ENCODE results near the gene TIMP3. TPM values are rescaled to one million over a fixed set of nuclear protein-coding genes. Genes with fewer than 3 reads are reported as not detected.

Gene TIMP3
- total RNA-seq, 1 donor from 2014 or later: 297 TPM

GRCh38 chr22:32806296-32806695 is 4.8 kb downstream of the TIMP3 start:
- no peak for DNase-seq (ENCODE audit: low spot score)

DNA sequence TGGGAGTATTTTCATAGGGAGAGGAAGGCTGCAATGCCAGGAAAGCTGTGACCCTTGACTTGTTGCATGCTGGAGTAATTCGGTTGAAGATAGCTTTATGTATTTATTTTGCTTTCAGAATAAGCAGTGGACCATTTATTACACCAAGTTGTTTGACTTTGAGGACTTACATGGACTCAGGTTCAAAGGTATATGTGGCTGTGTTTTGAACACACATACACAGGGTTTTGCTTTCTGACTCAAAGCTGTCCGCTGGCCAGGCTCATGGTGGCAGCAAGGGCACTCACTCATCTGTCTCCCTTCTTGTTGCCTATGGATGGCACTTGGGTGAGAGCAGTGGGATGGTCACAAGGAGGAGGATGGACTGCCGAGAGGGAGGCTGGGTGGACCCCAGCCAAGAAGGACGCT is 6.5 kb downstream of the TIMP3 start:
- DNase-seq (ENCODE audit: low spot score): no peak

DNA sequence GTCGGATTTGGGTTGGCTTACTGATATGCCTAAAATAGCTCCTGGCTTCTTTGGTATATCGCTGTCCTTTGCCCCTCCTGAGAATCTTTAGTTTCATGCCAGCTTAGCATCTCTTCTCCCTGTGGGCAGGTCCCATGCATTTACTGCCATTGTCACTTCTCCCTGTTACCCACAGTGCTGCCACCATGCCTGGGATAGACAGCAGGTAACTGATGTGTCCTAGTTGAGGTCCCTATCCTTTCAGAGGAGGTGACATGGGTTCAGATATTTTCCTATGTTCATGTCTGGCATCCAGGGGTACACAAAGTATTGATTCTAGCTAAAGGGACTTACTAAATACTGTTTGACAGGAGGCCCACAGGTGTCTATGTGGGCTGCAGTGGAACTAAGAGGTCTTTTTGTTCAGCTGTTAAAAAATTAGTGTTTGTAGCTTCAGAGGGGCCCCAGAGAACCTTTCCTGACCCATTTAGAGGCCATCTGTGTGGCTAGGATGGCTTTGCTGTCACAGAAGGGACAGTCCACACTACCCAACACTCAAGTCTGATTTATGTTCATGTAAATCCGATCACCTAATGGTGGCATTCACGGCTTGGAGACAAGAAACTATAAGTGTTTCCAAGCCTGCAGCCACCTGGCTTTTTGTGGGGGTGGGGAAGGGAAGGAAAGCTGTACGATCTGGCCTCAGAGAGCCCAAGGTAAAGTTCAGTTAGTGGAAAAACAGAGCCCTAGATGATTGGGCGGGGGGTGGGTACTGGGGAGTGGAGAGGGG is 8.5 kb downstream of the TIMP3 start:
- no peak for DNase-seq (ENCODE audit: low spot score)

GRCh38 chr22:32810555-32811133 is 9.1 kb downstream of the TIMP3 start:
- DNase-seq (ENCODE audit: low spot score): no peak

DNA sequence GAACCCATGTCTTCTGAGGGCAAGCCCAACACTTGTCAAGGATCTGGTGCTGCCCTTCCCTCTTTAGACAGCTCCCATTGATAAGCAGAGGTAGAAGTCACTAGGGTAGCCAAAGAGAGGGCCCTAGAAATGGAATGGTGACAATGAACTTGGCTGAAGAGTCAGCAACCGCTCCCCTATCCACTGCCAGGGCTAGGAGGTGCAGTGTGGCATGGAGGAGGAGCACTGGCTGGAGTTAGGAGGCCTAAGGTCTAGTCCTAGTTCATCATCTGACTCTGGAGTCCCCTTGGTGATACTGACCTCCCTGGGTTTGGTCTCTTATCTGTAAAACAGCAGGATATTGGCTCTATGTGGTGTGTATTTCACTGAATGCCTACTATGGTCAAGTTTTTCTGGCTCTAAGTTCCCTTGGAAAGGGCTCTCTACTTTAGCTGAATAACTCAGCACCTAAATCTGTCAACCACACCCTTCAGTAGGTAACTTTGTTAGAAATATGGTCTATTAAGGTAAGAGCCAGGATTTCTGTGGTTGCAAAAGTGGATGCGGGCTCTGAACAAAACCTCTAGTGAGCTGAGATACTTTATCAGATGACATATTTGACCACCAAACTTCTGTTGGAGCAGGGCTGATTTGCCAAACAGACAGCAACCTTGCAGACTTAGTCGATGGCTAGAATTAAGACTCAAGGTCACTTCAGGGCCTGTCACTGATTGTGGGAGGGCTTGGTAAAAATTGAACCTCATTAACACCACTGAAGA is 10.5 kb downstream of the TIMP3 start:
- DNase-seq (ENCODE audit: low spot score): no peak

DNA sequence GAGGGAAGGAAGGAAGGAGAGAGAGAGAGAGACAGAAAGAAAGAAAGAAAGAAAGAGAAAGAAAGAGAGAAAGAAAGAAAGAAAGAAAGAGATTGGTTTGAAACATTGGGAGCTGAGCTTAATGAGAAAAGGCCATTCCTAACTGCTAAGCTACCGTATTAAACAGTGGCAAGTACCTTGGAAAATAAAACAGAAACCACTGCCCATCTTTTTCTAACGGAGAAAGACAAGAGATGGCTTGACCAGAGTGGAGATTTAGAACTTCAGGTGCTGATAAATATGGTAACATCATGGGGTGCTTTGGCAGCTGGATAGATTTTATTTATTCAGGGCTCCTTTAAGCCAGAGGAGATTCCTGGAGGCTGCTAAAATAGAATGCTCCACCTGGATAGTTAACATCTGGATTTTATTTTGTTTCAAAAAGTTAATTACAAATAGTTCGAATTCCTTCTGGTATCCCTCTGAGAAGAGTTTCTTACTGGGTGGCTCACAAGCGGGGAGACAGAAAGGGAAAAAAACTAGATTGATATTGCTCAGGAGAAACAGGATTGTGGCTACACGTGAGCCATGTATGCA is 12.9 kb downstream of the TIMP3 start:
- DNase-seq (ENCODE audit: low spot score): no peak

GRCh38 chr22:32815059-32815458 is 13.6 kb downstream of the TIMP3 start:
- DNase-seq (ENCODE audit: low spot score): no peak

- no peak for DNase-seq (ENCODE audit: low spot score)
Measured at GRCh38 chr22:32815943-32816342, 14.4 kb downstream of the TIMP3 start.

- DNase-seq (ENCODE audit: low spot score): no peak
Measured at GRCh38 chr22:32817137-32817730, 15.7 kb downstream of the TIMP3 start.

DNA sequence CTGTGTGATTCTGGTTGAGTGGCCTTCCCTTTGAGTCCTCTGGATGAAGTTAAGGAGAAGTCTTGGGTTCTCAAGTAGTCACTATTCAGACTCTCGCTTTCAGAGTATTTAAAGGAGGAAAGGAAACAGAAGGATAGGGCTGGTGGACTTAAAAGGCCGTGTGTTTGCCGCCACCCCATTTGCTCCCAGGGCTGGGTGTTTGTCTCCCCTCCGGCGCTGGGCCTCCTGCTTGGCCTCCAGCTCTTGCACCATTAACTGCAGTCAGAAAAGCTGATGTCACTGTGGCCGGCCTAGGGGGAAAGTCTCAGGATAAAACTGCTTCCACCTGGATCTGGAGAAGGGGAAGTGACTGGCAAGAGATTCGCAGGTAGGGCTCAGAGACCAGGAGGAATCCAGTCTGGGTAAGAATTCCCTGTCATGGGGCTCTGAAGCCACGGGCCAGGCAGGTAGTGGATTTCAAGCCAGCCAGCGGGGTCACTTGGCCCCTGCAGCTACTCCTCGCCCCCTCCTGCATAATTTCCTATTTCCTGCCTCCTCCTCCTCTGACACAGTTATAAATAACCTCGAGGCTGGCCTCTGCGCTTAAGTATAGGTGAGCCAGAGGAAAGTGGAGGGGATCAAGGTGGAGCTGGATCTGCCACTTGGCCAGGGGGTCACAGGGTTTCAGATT is 17.1 kb downstream of the TIMP3 start:
- no peak for DNase-seq (ENCODE audit: low spot score)

DNA sequence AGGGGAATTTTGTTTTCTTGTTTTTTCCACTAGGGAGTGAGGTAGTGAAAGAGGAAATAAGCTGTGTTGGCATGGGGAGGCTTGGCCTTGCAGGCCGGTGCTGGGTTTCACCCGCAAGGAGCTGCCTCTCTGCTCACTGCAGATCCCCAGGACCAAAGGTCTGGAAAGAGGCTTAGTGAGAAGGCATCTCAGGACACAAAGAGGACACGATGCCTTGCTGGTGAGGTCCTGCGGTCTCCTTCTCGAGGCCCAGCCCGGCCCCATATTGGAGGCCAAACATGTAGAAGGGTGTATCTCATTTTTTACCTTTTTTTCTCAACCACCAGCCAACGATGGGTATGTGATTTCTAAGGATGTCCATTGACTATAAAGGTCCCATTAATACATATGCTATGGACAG is 17.6 kb downstream of the TIMP3 start:
- no peak for DNase-seq (ENCODE audit: low spot score)

DNA sequence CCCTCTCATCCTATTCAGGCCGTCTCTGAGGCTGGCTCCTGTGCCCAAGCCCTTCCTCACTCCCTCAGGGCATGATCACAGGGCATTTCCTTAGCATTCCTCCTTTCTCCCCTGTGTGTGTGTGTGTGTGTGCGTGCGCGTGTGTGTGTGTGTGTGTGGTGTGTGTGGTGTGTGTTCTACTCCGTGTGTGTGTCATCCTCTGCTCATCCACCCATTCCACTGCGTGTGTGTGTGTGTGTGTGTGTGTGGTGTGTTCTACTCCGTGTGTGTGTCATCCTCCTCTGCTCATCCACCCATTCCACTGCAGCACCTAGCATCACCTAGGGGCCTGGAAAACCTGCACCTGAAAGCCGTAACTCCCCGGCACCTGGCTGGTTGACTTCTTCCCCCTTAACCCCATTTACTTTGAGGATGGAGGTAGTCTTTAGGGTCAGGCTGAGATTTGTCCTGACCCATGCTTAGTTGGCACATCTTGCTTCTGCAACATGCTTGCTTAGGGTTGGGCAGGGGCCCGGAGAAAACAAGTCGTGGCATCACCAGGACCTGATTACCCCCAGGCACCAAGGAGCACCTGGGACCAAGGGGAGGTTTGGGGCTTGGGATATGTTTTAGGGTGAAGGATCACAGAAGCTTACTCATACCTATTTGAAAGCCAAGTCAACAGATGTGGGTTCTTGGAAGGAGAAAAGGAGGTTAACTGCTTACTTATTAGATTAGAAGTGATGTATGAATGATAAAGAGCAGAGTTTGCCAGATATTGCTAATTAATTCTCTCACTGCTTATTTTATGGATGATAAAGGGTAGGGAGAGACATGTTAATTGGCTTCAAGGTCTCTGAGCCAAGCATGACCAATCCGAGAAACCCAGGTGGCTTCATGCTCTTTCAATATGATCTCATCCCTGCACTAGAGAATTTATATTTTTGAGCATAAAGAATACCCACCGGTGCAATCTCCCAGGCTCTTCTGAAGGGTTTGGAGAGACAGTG is 18.9 kb downstream of the TIMP3 start:
- DNase-seq (ENCODE audit: low spot score): no peak

DNA sequence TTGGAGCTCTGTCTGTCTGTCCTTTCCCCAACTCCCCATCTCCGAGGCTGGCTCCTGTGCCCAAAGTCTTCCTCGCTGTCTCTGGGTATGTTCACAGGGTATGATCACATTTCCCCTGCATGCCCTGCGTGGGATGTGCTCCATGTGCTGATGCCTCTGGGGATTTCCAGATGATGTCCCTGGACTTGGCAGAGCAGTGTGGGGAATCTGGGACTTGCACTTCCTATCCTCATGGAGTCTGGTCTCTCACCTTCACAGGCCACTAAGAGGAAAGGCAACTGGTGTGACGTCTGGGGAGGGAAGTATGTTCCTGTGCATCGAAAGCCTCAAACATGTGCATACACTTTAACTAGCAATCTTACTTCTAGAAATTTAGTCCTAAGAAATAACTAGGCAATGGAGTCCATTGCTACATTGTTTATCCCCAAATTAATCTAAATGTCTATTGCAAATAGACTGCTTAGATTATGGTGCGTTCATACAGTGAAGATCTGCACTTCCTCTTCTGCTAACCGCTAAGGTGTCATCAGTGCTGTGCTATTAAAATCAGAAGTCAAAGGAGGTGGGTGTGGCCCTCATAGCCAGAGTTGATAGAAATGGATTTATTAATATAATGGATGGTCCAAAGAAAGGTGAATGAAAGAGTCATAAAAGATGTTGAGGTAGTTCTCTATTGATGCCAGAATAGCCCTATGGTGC is 20.8 kb downstream of the TIMP3 start:
- DNase-seq (ENCODE audit: low spot score): no peak

DNA sequence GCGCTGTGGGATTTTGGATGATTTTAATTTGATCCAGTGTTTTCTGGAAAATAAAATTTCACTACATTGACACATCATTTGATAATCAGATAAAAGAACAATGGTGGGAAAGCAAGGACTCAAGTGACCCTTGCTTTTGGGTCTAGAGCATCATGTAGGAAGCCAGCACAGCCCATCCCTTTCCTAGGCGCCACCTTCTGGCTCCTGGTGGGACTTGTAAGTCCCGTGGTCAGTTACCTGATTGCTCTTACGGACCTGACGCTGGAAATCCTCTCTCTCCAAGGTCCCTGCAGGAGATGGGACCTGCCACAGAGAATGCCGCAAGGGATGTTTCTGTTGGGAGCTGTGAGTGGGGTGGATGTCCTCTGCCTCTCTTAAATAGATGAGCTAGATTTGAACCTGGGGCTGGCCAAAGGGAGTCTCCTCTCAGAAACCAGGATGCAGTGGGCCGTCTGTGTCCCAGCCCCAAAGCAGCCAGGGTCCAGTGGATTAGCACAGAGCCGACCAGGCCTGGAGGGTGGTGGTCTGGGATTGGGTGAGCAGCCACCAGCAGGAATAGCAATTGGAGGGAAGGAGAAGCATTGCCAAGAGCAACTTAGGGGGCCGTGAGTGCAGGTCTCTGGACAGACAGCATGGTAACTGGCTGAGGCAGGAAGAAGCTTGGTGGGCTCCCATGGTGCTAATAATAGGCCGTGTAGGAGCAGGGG is 21.7 kb downstream of the TIMP3 start:
- no peak for DNase-seq (ENCODE audit: low spot score)

DNA sequence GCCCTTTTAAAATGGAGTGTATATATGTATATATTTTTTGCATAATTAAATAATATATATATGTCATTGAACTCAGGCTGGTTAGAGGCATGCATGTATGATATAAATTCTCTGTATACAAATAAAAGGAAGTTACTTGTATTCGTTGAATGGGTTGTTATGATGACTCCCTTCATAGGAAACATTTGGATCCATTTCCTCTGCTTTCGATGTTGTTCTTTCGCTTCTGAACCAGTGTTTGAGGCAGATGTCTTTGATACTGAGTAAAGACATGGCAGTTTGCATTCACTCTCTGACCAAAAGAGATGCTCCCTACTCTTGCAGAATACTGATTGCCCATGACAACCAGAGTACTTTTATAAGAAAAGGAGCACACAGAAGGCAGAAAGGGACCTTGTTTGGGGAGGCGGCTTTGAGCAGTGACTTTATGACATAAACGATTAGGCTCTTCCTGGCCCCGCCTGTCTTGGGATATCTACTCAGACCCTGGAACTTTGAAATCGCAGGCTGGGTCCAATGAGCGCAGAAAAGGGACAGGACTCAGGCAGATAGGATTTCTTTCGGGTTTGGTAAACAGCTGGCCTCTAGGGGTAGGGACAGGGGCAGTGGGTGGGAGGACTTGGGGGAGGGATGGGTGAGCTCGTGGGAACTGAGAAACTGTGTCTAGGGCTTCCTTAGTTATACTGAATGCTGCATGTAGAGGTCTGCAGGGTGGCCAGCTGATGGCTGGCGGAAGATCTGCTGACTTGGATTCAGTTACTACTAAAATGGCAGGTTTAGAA is 23.2 kb downstream of the TIMP3 start:
- DNase-seq (ENCODE audit: low spot score): no peak

DNA sequence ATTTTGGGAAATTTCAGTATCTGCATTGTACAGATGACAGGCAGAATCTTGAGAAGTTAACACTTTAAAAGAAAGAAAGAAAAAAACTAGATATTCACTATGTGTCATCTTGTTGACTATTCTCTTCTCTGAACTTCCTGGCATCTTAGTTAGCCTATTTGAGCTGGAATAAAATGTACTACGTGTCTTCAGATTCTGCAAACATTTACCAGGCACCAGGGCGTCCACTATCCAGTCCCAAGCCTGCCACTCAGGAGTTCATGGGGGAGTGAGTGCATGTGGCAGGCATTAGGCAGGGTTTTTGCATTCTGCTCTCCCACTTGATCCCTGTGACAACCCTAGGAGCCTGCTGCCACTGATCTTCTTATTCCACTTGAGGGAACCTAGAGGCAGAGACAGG is 25.0 kb downstream of the TIMP3 start:
- DNase-seq (ENCODE audit: low spot score): no peak

DNA sequence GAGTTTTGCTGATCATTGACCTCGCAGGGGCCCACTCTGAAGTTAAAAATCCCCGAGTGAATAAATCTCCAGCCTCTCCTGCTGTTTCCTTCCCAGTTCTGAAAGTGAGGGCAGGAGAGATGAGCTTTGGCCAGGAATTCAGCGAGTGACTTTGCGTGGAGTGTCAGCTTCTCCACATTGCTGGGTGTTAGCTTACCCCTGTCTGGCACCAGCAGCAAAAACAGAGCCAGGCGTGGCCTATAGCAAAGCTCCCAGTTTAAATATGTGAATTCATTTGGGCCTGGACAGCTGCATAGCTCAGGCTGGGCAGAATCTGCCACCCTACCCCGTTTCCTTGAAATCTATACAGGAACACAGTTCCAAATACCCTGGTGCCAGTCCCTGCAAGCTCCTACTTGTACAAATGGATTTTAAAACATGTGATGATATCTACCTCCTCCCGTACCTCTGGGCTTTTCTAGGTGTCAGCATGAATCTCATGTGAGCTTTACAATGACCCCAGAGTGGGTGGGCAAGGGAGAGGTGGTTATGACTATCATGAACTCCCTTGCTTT is 25.6 kb downstream of the TIMP3 start:
- peak; percentile 54 for DNase-seq (ENCODE audit: low spot score)

- DNase-seq (ENCODE audit: low spot score): no peak
Measured at GRCh38 chr22:32828150-32828549, 26.6 kb downstream of the TIMP3 start.
